ENCODE results near the gene TENM4. TPM values are rescaled to one million over a fixed set of nuclear protein-coding genes. Genes with fewer than 3 reads are reported as not detected.

The TENM4 gene
- polyA plus RNA-seq, 3 donors, result 0.31 to 1.7 TPM; not detected in 1

GRCh38 chr11:78993802-78994430, 446.9 kb downstream of the TENM4 start:
- H3K27me3 ChIP-seq (ENCODE audit: control insufficient read depth in 2 of 2, insufficient read depth in 2 of 2, low read length in 2 of 2), result peaks cover 2 to 19% of the 10 kb centered on the region in 2 donors
- Mint-ChIP-seq H3K36me3 (no peaks in the 10 kb centered on the region), H3K4me1 (no peaks in the 10 kb centered on the region), H3K9me3 (peaks cover 2 to 9% (median 3%) of the 10 kb centered on the region in 7 donors), H3K4me3 (no peak overlapping the region), H3K27ac (no peak overlapping the region), H3K27me3 (ENCODE audit: low read depth in 3 of 3) (peaks cover 1 to 19% (median 8%) of the 10 kb centered on the region in 3 donors)
- H3K4me1 ChIP-seq (ENCODE audit: control insufficient read depth in 1 of 2, insufficient read depth in 2 of 2, low read length in 2 of 2), result no peaks in the 10 kb centered on the region
- H3K9me3 ChIP-seq (replicated peaks in 1 of 2; ENCODE audit: control insufficient read depth in 1 of 2, insufficient read depth in 1 of 2, low read length in 2 of 2), result peaks cover 0 to 4% of the 10 kb centered on the region in 2 donors
- no peaks in the 10 kb centered on the region for H4K20me1 ChIP-seq (ENCODE audit: insufficient read depth, low read length)
- H3K79me2 ChIP-seq (ENCODE audit: insufficient read depth, low read length), result no peaks in the 10 kb centered on the region
- no peak overlapping the region for H3K4me2 ChIP-seq (replicated peaks; ENCODE audit: extremely low read depth, low read length, poor library complexity, severe bottlenecking)
- no peak for TF ChIP-seq CTCF (IDR thresholded peaks at IDR 0.05)
- H3K9ac ChIP-seq (ENCODE audit: insufficient read depth, low read length, poor library complexity, severe bottlenecking), result no peak overlapping the region
- H3K36me3 ChIP-seq (replicated peaks in 1 of 2; ENCODE audit: control insufficient read depth in 1 of 2, insufficient read depth in 2 of 2, low read length in 2 of 2), result no peaks in the 10 kb centered on the region
- intact Hi-C loops (cut with micrococcal nuclease), result no loop called here
- no peak for DNase-seq
- no peak overlapping the region for H3K27ac ChIP-seq (ENCODE audit: low read depth in 1 of 2, low read length in 2 of 2)
- H3K4me3 ChIP-seq (replicated peaks in 1 of 3; ENCODE audit: low read depth in 2 of 3, low read length in 3 of 3), result no peak overlapping the region
- no CpG with 5 or more reads among the region's 1 CpG for WGBS (ENCODE audit: insufficient coverage)
- H2AFZ ChIP-seq (ENCODE audit: insufficient read depth, low read depth, low read length, poor library complexity, severe bottlenecking), result no peak overlapping the region

DNA sequence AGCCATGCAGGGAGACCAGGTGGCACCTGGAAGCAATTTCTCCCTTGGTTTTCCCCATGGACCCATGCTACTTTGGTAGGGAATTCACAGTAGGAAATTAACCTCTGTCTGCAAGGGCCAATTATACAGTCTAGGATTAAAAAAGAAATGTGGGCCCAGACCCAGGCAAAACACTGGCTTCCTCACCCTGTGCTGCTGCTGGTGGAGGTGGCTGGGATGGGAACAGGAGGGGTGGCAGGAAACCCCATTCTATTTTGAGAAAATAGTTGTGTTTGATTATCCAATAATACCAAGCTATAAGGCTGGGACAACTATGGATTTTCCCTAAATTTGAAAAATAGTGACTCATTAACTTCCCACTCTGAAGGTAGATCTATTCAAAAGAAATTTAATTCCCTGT, 449.1 kb downstream of the TENM4 start:
- no peak overlapping the region for H3K4me3 Mint-ChIP-seq
- intact Hi-C loops (cut with micrococcal nuclease), result no loop called here
- Histone ChIP-seq H2AFZ (ENCODE audit: insufficient read depth, low read depth, low read length, poor library complexity, severe bottlenecking) (no peak overlapping the region), H3K79me2 (ENCODE audit: insufficient read depth, low read length) (no peaks in the 10 kb centered on the region), H3K9ac (ENCODE audit: insufficient read depth, low read length, poor library complexity, severe bottlenecking) (no peak overlapping the region), H3K27ac (ENCODE audit: low read depth in 1 of 2, low read length in 2 of 2) (no peak overlapping the region), H3K36me3 (replicated peaks in 1 of 2; ENCODE audit: control insufficient read depth in 1 of 2, insufficient read depth in 2 of 2, low read length in 2 of 2) (no peaks in the 10 kb centered on the region), H3K9me3 (replicated peaks in 1 of 2; ENCODE audit: control insufficient read depth in 1 of 2, insufficient read depth in 1 of 2, low read length in 2 of 2) (no peaks in the 10 kb centered on the region), H3K4me3 (replicated peaks in 1 of 3; ENCODE audit: low read depth in 2 of 3, low read length in 3 of 3) (no peak overlapping the region), H3K4me2 (replicated peaks; ENCODE audit: extremely low read depth, low read length, poor library complexity, severe bottlenecking) (no peak overlapping the region), H4K20me1 (ENCODE audit: insufficient read depth, low read length) (no peaks in the 10 kb centered on the region), H3K27me3 (ENCODE audit: control insufficient read depth in 2 of 2, insufficient read depth in 2 of 2, low read length in 2 of 2) (peaks cover 2 to 19% of the 10 kb centered on the region in 2 donors), H3K4me1 (ENCODE audit: control insufficient read depth in 1 of 2, insufficient read depth in 2 of 2, low read length in 2 of 2) (no peaks in the 10 kb centered on the region)
- no peak for TF ChIP-seq CTCF (IDR thresholded peaks at IDR 0.05)
- no peaks in the 10 kb centered on the region for H3K4me1 Mint-ChIP-seq
- DNase-seq, result no peak
- H3K9me3 Mint-ChIP-seq, result peaks cover 0 to 5% (median 0%) of the 10 kb centered on the region in 7 donors
- no peak overlapping the region for H3K27ac Mint-ChIP-seq
- H3K36me3 Mint-ChIP-seq, result no peaks in the 10 kb centered on the region
- peaks cover 1 to 24% (median 10%) of the 10 kb centered on the region in 3 donors for H3K27me3 Mint-ChIP-seq (ENCODE audit: low read depth in 3 of 3)

Measured in CD14-positive monocyte (primary cell).